PFSK-1 (cell line): ENCODE results near the gene ZNF268.

Experiments used
- FOXP2 ChIP-seq: optimal IDR thresholded peaks from 2 replicates; pipeline ENCODE3; 2011; ENCODE audit warnings: borderline replicate concordance, control low read depth, inconsistent platforms; ENCODE audit not compliant: insufficient read depth; ENCODE audit errors: extremely low read length, extremely low read depth
- POLR2AphosphoS5 ChIP-seq: IDR thresholded peaks from 2 replicates; pipeline ENCODE4 v1.6.1; 2012; ENCODE audit warnings: low read depth, mild to moderate bottlenecking, control low read depth, low read length, moderate library complexity
- REST ChIP-seq, 2 experiments: IDR thresholded peaks; 2 replicates each; pipeline versions ENCODE4 v1.6.1 to v1.8.0; 2011 to 2012; ENCODE audit warnings: low read depth in 2 of 2, low read length in 2 of 2, control low read depth in 1 of 2, inconsistent platforms in 1 of 2, mild to moderate bottlenecking in 1 of 2, moderate library complexity in 1 of 2; ENCODE audit not compliant: insufficient read depth in 1 of 2
- SIN3A ChIP-seq: IDR thresholded peaks from 2 replicates; pipeline ENCODE4 v1.6.1; 2012; ENCODE audit warnings: mild to moderate bottlenecking, low read length, moderate library complexity, borderline replicate concordance; ENCODE audit not compliant: insufficient read depth
- TAF1 ChIP-seq: IDR thresholded peaks from 2 replicates; pipeline ENCODE4 v1.6.1; 2012; ENCODE audit warnings: low read length, control low read depth, borderline replicate concordance; ENCODE audit not compliant: insufficient read depth

ZNF268 gene

GRCh38 chr12:133204264-133204603, 22.9 kb downstream of the ZNF268 start:
- TF ChIP-seq REST (IDR thresholded peaks at IDR 0.05; ENCODE audit: insufficient read depth in 1 of 2, low read depth in 2 of 2, low read length in 2 of 2) = no peak
- TF ChIP-seq SIN3A = no peak
- TF ChIP-seq POLR2AphosphoS5 = no peak
- no peak for TF ChIP-seq FOXP2

- TF ChIP-seq FOXP2 (no peak), SIN3A (no peak), POLR2AphosphoS5 (no peak), TAF1 (no peak), REST (IDR thresholded peaks at IDR 0.05; ENCODE audit: insufficient read depth in 1 of 2, low read depth in 2 of 2, low read length in 2 of 2) (no peak)
Measured at GRCh38 chr12:133206390-133206789, 25.1 kb downstream of the ZNF268 start.

GRCh38 chr12:133215724-133216123, 34.4 kb downstream of the ZNF268 start:
- no peak for TF ChIP-seq POLR2AphosphoS5
- TF ChIP-seq FOXP2 = no peak
- TF ChIP-seq TAF1 = no peak
- TF ChIP-seq SIN3A = no peak
- TF ChIP-seq REST (IDR thresholded peaks at IDR 0.05; ENCODE audit: insufficient read depth in 1 of 2, low read depth in 2 of 2, low read length in 2 of 2) = no peak

- TF ChIP-seq FOXP2 (no peak), REST (IDR thresholded peaks at IDR 0.05; ENCODE audit: insufficient read depth in 1 of 2, low read depth in 2 of 2, low read length in 2 of 2) (no peak), SIN3A (no peak), TAF1 (no peak), POLR2AphosphoS5 (no peak)
Measured at GRCh38 chr12:133217219-133217618, 35.9 kb downstream of the ZNF268 start.

GRCh38 chr12:133220521-133220920, 39.2 kb downstream of the ZNF268 start:
- no peak for TF ChIP-seq FOXP2
- no peak for TF ChIP-seq SIN3A
- no peak for TF ChIP-seq REST (IDR thresholded peaks at IDR 0.05; ENCODE audit: insufficient read depth in 1 of 2, low read depth in 2 of 2, low read length in 2 of 2)
- no peak for TF ChIP-seq TAF1
- TF ChIP-seq POLR2AphosphoS5 = no peak
